GM13977 (cell line): ENCODE measurements around the gene FER1L5.

ENCODE experiments used
- DNase-seq: peaks from one replicate; pipeline ENCODE4 v3.0.0; 2012; ENCODE audit warnings: low spot score
- in situ Hi-C: fragments of 300-500 bp; cut with MboI; formaldehyde crosslinking; loops from one replicate; pipeline ENCODE4 v1.12.0; 2022; ENCODE audit warnings: low sequenced_read_pairs, low pct_unique_long_range_greater_than_20kb, mixed read lengths, inconsistent platforms; ENCODE audit not compliant: unreplicated experiment
- TF ChIP-seq, protein P1 (sequence below): IDR thresholded peaks from 2 replicates; pipeline ENCODE4 v1.5.1; 2012; ENCODE audit warnings: mild to moderate bottlenecking, control low read depth; ENCODE audit not compliant: insufficient read depth; ENCODE audit errors: extremely low read depth, missing control alignments

The FER1L5 gene

DNA sequence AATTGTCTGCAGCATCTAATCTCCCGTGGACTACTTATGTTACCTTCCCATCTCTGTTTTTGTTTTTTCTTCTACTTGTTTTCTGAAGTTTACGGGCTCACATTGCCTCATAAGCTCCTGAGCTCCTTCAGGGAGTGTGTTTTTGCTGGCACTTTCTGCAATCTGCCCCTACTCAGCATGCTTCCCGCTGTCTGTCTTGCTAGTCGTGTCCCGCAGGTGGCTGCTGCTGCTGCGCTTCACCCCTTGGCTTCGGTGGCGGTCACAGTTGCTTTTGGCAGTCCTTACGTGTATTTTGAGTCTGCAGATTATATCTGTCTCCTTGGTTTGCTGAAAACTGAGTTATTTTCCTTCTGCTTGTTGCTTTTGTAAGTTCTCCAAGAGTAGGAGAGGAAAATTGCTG is 37.3 kb downstream of the FER1L5 start:
- DNase-seq = no peak
- TF ChIP-seq, protein P1, sequence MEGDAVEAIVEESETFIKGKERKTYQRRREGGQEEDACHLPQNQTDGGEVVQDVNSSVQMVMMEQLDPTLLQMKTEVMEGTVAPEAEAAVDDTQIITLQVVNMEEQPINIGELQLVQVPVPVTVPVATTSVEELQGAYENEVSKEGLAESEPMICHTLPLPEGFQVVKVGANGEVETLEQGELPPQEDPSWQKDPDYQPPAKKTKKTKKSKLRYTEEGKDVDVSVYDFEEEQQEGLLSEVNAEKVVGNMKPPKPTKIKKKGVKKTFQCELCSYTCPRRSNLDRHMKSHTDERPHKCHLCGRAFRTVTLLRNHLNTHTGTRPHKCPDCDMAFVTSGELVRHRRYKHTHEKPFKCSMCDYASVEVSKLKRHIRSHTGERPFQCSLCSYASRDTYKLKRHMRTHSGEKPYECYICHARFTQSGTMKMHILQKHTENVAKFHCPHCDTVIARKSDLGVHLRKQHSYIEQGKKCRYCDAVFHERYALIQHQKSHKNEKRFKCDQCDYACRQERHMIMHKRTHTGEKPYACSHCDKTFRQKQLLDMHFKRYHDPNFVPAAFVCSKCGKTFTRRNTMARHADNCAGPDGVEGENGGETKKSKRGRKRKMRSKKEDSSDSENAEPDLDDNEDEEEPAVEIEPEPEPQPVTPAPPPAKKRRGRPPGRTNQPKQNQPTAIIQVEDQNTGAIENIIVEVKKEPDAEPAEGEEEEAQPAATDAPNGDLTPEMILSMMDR = no peak
- in situ Hi-C loops = no loop called here

DNA sequence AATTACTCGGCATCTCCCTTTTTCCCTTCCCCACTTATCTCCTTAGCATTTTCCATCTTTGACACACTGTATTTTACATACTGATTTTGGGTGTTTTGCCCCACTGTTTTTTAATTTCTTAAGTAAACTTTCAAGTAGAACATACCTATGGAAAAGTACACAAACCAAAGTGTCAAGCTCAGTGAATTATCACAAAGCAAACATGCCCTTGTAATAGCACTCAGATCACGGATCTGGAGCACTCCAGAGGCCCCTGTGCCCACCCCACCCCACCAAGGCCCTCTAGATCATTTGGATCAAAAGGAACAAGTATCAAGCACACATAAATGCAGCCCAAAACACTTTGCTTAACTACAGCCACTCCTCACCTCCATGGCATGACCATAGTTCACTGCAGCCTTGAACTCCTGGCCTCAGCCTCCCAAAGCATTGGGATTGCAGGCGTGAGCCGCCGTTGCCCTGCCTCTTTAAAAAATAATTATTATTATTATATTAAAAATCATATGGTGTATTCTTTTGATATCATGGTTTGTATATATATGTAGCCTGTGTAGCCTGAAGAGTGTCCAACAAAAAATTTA is 38.1 kb downstream of the FER1L5 start:
- TF ChIP-seq, protein P1 = no peak
- in situ Hi-C loops = no loop called here
- no peak for DNase-seq

DNA sequence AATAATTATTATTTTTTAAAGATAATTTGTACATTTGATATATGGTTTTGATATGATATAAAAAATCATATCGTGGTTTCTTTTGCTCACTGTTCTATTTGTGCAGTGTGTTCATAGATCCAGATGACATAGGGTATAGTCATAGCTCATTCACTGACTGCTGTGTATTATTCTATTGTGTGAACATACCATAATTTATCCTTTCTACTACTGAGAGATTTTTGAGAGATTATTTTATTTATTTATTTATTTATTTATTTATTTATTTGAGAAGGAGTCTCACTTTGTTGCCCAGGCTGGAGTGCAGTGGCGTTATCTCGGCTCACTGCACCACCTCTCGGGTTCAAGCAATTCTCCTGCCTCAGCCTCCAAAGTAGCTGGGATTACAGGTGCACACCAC is 39.0 kb downstream of the FER1L5 start:
- DNase-seq = no peak
- TF ChIP-seq, protein P1 = no peak
- in situ Hi-C loops = no loop called here

DNA sequence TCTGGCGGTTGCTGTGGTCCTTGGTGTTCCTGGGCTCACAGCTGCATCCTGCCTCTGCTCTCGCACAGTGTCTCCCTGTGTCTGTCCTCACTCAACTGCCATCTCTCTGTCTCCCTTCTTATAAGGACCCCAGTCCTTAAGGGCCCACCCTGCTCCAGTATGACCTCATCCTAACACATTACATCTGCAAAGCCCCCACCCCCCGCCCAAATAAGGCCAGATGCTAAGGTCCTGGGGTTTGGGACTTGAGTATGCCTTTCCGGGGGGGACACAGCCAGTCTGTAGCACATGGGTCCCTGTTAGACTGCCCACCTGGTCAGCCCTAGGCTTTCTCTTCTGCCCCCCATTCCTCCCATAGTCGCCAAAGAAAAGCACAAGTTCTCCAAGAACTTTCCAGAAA is 40.7 kb downstream of the FER1L5 start:
- no peak for DNase-seq
- in situ Hi-C loops = no loop called here
- TF ChIP-seq, protein P1 = no peak

DNA sequence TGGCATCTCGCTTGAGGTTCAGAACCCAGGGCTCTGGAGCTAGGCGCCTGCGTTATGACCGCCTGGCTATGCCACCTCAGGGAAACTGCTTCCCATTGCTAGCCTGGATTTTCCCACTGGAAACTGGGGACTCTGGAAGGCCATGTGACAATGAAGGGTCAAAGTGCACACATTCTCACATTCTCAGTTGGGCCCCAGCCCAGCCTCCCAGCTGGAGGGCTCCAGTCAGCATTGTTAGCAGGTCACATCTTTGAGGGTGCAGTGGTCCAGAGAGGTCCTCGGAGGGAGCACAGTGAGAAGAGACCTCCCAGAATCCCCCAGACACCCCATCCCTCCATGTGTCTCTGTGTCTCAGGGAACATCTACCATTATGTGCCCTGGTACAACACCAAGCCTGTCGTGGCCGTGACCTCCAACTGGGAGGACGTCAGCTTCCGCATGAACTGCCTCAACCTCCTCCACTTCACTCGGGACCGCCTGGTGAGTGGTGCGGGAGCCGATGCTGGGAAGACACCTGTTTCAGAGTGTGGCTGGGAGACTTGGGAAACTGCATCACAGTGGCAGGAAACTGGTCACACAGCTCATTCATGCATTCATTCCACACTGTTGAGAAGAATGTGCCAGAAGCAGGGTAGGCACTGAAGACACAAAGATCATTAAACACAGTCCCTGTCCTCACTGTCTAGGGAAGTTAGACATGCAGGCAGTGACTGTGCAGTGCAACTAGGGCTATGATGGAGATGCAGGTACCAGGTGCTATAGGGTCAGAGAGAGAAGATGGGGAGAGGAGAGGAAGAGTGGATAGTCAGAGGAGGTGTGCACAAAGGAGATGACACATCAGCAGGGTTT is 41.6 kb downstream of the FER1L5 start:
- in situ Hi-C loops = no loop called here
- DNase-seq = no peak
- TF ChIP-seq, protein P1 = no peak

DNA sequence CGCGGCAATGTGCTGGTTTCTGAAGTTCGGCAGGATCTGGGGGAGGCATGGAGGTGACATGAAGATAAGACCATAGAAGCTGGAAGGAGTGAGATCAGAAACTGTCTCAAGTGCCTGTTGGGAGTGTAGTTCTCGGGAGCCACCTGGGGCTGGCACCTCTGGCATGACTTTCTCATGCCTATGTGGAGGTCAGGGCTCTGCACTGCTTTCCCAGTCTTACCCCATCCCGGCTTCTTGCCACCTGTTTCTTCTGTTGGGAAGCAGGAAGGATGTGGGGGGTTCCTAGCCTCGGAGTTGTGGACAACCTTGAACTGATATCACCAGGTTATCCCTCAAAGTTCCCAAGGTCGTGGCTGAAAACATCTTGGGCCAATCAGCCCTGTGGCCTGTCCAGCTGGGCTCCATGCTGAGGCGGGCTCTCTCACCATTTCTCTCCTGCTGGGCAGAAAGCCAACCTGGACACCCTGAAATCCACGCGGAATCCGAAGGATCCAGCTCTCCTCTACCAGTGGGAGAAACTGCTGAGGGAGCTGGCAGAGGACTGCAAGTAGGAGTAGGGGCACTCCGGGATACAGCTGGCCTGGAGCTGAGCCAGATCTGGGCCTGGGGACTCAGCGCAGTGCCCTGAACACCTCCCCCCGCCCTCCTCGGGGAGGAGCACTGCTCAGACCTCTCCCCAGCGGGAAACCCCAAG is 42.5 kb downstream of the FER1L5 start:
- in situ Hi-C loops = no loop called here
- no peak for DNase-seq
- TF ChIP-seq, protein P1 = no peak
